Measurements from ENCODE around the gene CKLF.

GRCh38 chr16:66508248-66508913, 44.0 kb upstream of the CKLF start:
- TF ChIP-seq CTCF (conservative IDR thresholded peaks at IDR 0.05 in 1 of 2, IDR thresholded peaks at IDR 0.05 in 1 of 2; ENCODE audit: extremely low read depth in 1 of 2, insufficient read depth in 1 of 2, low read depth in 1 of 2, low read length in 2 of 2) = no peak
- no peak for TF ChIP-seq EZH2 (IDR thresholded peaks at IDR 0.05; ENCODE audit: borderline replicate concordance, low read length)

Data from mammary epithelial cell (primary cell).